HEK293 (cell line): Measurements from ENCODE around the gene UST.
A peak's percentile ranks its signal among the peaks of the same experiment; 100 is the strongest.

Experiments
- CTCF ChIA-PET: fragments of 350-600 bp; formaldehyde crosslinking; extraction: SDS; loops from one replicate; lab custom pipeline; 2021; ENCODE audit warnings: antibody characterized with exemption; lab: Yijun Ruan, JAX
- POLR2A ChIA-PET: fragments of 300-600 bp; formaldehyde crosslinking; extraction: SDS; loops from one replicate; lab custom pipeline; 2020; ENCODE audit warnings: antibody characterized with exemption, inconsistent platforms; lab: Yijun Ruan, JAX
- H3K27ac ChIP-seq: fragments of 200-500 bp; sonication (Bioruptor generic); 2 replicates; pipeline ENCODE4 v1.5.1; 2014; ENCODE audit warnings: low read depth, low read length, control low read depth, inconsistent platforms; ENCODE audit errors: extremely low read depth
- H3K36me3 ChIP-seq, 2 experiments: fragments of 200-500 bp in 1 of 2; sonication (Bioruptor generic) in 1 of 2; 1 replicate in 1 of 2; 2 replicates in 1 of 2; pipeline ENCODE4 v1.5.1; 2014 to 2017; ENCODE audit warnings: inconsistent platforms in 2 of 2, low read length in 2 of 2; ENCODE audit not compliant: control insufficient read depth in 2 of 2, insufficient read depth in 1 of 2
- H3K4me1 ChIP-seq: fragments of 200-500 bp; sonication (Bioruptor generic); 2 replicates; pipeline ENCODE4 v1.5.1; 2014; ENCODE audit warnings: mild to moderate bottlenecking, low read length, inconsistent platforms; ENCODE audit not compliant: control insufficient read depth, insufficient read depth
- H3K4me3 ChIP-seq: 2 replicates; pipeline ENCODE4 v1.5.1; 2011; ENCODE audit warnings: low read depth, mild to moderate bottlenecking, control low read depth, low read length, moderate library complexity
- H3K9me3 ChIP-seq: fragments of 200-500 bp; sonication (Bioruptor generic); 2 replicates; pipeline ENCODE4 v1.5.1; 2014; ENCODE audit warnings: low read depth, low read length, inconsistent platforms; ENCODE audit not compliant: control insufficient read depth, insufficient read depth
- CTCF ChIP-seq: fragments of 450-650 bp; formaldehyde crosslinking; IDR thresholded peaks from 2 replicates; pipeline ENCODE4 v1.5.1; 2016; ENCODE audit warnings: missing biosample characterization, missing genetic modification characterization
- FEZF1 ChIP-seq: fragments of 450-650 bp; formaldehyde crosslinking; IDR thresholded peaks from 2 replicates; pipeline ENCODE4 v1.5.1; 2016; ENCODE audit warnings: missing biosample characterization, missing genetic modification characterization
- GLI4 ChIP-seq: fragments of 450-650 bp; formaldehyde crosslinking; IDR thresholded peaks from 2 replicates; pipeline ENCODE4 v1.5.1; 2016; ENCODE audit warnings: missing biosample characterization, missing genetic modification characterization
- INSM2 ChIP-seq: fragments of 450-650 bp; formaldehyde crosslinking; IDR thresholded peaks from 2 replicates; pipeline ENCODE4 v1.5.1; 2016; ENCODE audit warnings: missing biosample characterization, missing genetic modification characterization
- SCRT1 ChIP-seq: fragments of 450-650 bp; formaldehyde crosslinking; IDR thresholded peaks from 2 replicates; pipeline ENCODE4 v1.5.1; 2016; ENCODE audit warnings: missing biosample characterization, missing genetic modification characterization, borderline replicate concordance
- SCRT2 ChIP-seq: fragments of 450-650 bp; formaldehyde crosslinking; IDR thresholded peaks from 2 replicates; pipeline ENCODE4 v1.5.1; 2016; ENCODE audit warnings: missing biosample characterization, missing genetic modification characterization
- SP7 ChIP-seq: fragments of 450-650 bp; formaldehyde crosslinking; IDR thresholded peaks from 2 replicates; pipeline ENCODE4 v1.5.1; 2016; ENCODE audit warnings: missing biosample characterization, missing genetic modification characterization
- YY2 ChIP-seq: fragments of 450-650 bp; formaldehyde crosslinking; IDR thresholded peaks from 2 replicates; pipeline ENCODE4 v1.5.1; 2016; ENCODE audit warnings: missing biosample characterization, missing genetic modification characterization
- ZBTB1 ChIP-seq: fragments of 450-650 bp; formaldehyde crosslinking; IDR thresholded peaks from 2 replicates; pipeline ENCODE4 v1.5.1; 2016; ENCODE audit warnings: missing biosample characterization, missing genetic modification characterization
- ZBTB20 ChIP-seq: fragments of 450-650 bp; formaldehyde crosslinking; IDR thresholded peaks from 2 replicates; pipeline ENCODE4 v1.5.1; 2016; ENCODE audit warnings: missing biosample characterization, missing genetic modification characterization
- ZBTB6 ChIP-seq: fragments of 450-650 bp; formaldehyde crosslinking; IDR thresholded peaks from 2 replicates; pipeline ENCODE4 v1.5.1; 2017; ENCODE audit warnings: missing biosample characterization, missing genetic modification characterization
- ZNF24 ChIP-seq: fragments of 450-650 bp; formaldehyde crosslinking; IDR thresholded peaks from 2 replicates; pipeline ENCODE4 v1.5.1; 2016; ENCODE audit warnings: missing biosample characterization, missing genetic modification characterization
- ZNF341 ChIP-seq: fragments of 450-650 bp; formaldehyde crosslinking; IDR thresholded peaks from 2 replicates; pipeline ENCODE4; 2016; ENCODE audit warnings: low read depth, missing biosample characterization, missing genetic modification characterization
- ZNF394 ChIP-seq: fragments of 450-650 bp; formaldehyde crosslinking; IDR thresholded peaks from 2 replicates; pipeline ENCODE4 v1.5.1; 2016; ENCODE audit warnings: missing biosample characterization, missing genetic modification characterization, mild to moderate bottlenecking, moderate library complexity, borderline replicate concordance
- ZNF529 ChIP-seq: fragments of 450-650 bp; formaldehyde crosslinking; IDR thresholded peaks from 2 replicates; pipeline ENCODE4 v1.5.1; 2017; ENCODE audit warnings: missing genetic modification characterization, missing biosample characterization; ENCODE audit not compliant: insufficient replicate concordance
- ZNF530 ChIP-seq: fragments of 450-650 bp; formaldehyde crosslinking; IDR thresholded peaks from 2 replicates; pipeline ENCODE4 v1.5.1; 2016; ENCODE audit warnings: low read depth, missing biosample characterization, missing genetic modification characterization
- ZNF561 ChIP-seq: fragments of 450-650 bp; IDR thresholded peaks from 2 replicates; pipeline ENCODE4 v1.5.1; 2018; ENCODE audit warnings: missing biosample characterization, missing genetic modification characterization, borderline replicate concordance
- ZNF580 ChIP-seq: fragments of 450-650 bp; formaldehyde crosslinking; IDR thresholded peaks from 2 replicates; pipeline ENCODE4 v1.5.1; 2016; ENCODE audit warnings: missing biosample characterization, missing genetic modification characterization
- ZNF600 ChIP-seq: fragments of 450-650 bp; formaldehyde crosslinking; IDR thresholded peaks from 2 replicates; pipeline ENCODE4 v1.5.1; 2016; ENCODE audit warnings: missing biosample characterization, missing genetic modification characterization
- ZNF623 ChIP-seq: fragments of 450-650 bp; formaldehyde crosslinking; IDR thresholded peaks from 2 replicates; pipeline ENCODE4 v1.5.1; 2016; ENCODE audit warnings: missing biosample characterization, missing genetic modification characterization
- ZNF629 ChIP-seq: fragments of 450-650 bp; formaldehyde crosslinking; IDR thresholded peaks from 2 replicates; pipeline ENCODE4 v1.5.1; 2017; ENCODE audit warnings: missing biosample characterization, missing genetic modification characterization
- ZNF660 ChIP-seq: fragments of 450-650 bp; IDR thresholded peaks from 2 replicates; pipeline ENCODE4 v1.5.1; 2018; ENCODE audit warnings: missing biosample characterization, mild to moderate bottlenecking, missing genetic modification characterization
- ZNF692 ChIP-seq: fragments of 450-650 bp; formaldehyde crosslinking; IDR thresholded peaks from 2 replicates; pipeline ENCODE4 v1.5.1; 2016; ENCODE audit warnings: missing biosample characterization, missing genetic modification characterization
- ZNF776 ChIP-seq: fragments of 450-650 bp; formaldehyde crosslinking; IDR thresholded peaks from 2 replicates; pipeline ENCODE4 v1.5.0; 2017; ENCODE audit warnings: missing biosample characterization, missing genetic modification characterization, borderline replicate concordance
- ZNF785 ChIP-seq: fragments of 450-650 bp; formaldehyde crosslinking; IDR thresholded peaks from 2 replicates; pipeline ENCODE4 v1.5.1; 2016; ENCODE audit warnings: missing biosample characterization, missing genetic modification characterization
- ZNF837 ChIP-seq: fragments of 450-650 bp; formaldehyde crosslinking; IDR thresholded peaks from 2 replicates; pipeline ENCODE4 v1.5.1; 2016; ENCODE audit warnings: missing biosample characterization, missing genetic modification characterization
- ZNF843 ChIP-seq: fragments of 450-650 bp; formaldehyde crosslinking; IDR thresholded peaks from 2 replicates; pipeline ENCODE4 v1.5.1; 2016; ENCODE audit warnings: missing biosample characterization, missing genetic modification characterization
- ZXDB ChIP-seq: fragments of 450-650 bp; formaldehyde crosslinking; IDR thresholded peaks from 2 replicates; pipeline ENCODE4 v1.5.1; 2016; ENCODE audit warnings: missing biosample characterization, missing genetic modification characterization

The UST gene

GRCh38 chr6:148873154-148873553 lies 126.3 kb downstream of the UST start (continued):
- TF ChIP-seq CTCF (tag by site-specific recombination) (no peak), ZXDB (tag by site-specific recombination) (no peak), ZNF692 (no peak), ZNF623 (tag by site-specific recombination) (no peak), GLI4 (tag by site-specific recombination) (no peak), ZNF785 (tag by site-specific recombination) (no peak), YY2 (tag by site-specific recombination) (no peak)
- TF ChIP-seq, all 188 proteins: peak for 0

GRCh38 chr6:148873868-148874267 lies 127.0 kb downstream of the UST start:
- Histone ChIP-seq H3K4me3 (no peak overlapping the region), H3K9me3 (no peaks in the 10 kb centered on the region)
- no peak for TF ChIP-seq ZNF530 (tag by site-specific recombination)
- no peak for TF ChIP-seq ZBTB1 (tag by site-specific recombination)
- TF ChIP-seq SCRT2, result peak; percentile 86
- TF ChIP-seq SCRT1 (tag by site-specific recombination), result peak; percentile 53; the same call in 1 of the 2 replicates
- no peak for TF ChIP-seq ZNF837 (tag by site-specific recombination)
- TF ChIP-seq, all 188 proteins: peak for 2
- ChIA-PET POLR2A (no interaction called here), CTCF (no interaction called here)
- Histone ChIP-seq H3K27ac (no peak overlapping the region), H3K36me3 (no peaks in the 10 kb centered on the region), H3K4me1 (peaks cover 17% of the 10 kb centered on the region)

- POLR2A ChIA-PET, result no interaction called here
- Histone ChIP-seq H3K4me3 (no peak overlapping the region), H3K36me3 (no peaks in the 10 kb centered on the region), H3K27ac (peak overlapping the region; percentile 64), H3K4me1 (peaks cover 17% of the 10 kb centered on the region), H3K9me3 (no peaks in the 10 kb centered on the region)
- CTCF ChIA-PET, result interaction anchor here (0.7 kb wide), 1 partner anchor 8 kb away, joined by 3 read pairs; no protein-coding TSS in a partner anchor
- peak; percentile 22; the same call in 1 of the 2 replicates for TF ChIP-seq ZBTB20 (tag by site-specific recombination)
- no peak for TF ChIP-seq ZNF776
- peak; percentile 27; the same call in 1 of the 2 replicates for TF ChIP-seq INSM2
- TF ChIP-seq ZBTB6 (tag by site-specific recombination), result 0 out of 2 replicates have a peak, but pooled peaks have one; percentile 6
- TF ChIP-seq ZNF341, result no peak
- TF ChIP-seq ZNF580 (tag by site-specific recombination), result 0 out of 2 replicates have a peak, but pooled peaks have one; percentile 53
- peak; percentile 87 for TF ChIP-seq SP7 (tag by site-specific recombination)
- TF ChIP-seq ZNF561 (tag by site-specific recombination), result peak; percentile 87; the same call in 1 of the 2 replicates
- TF ChIP-seq ZNF394, result peak; percentile 33; the same call in 1 of the 2 replicates
- TF ChIP-seq ZNF529 (tag by site-specific recombination), result no peak
- TF ChIP-seq ZNF629, result 0 out of 2 replicates have a peak, but pooled peaks have one; percentile 28
- 0 out of 2 replicates have a peak, but pooled peaks have one; percentile 35 for TF ChIP-seq ZNF24 (tag by site-specific recombination)
- TF ChIP-seq ZNF660 (tag by site-specific recombination), result peak; percentile 84
- TF ChIP-seq ZNF843 (tag by site-specific recombination), result peak; percentile 74
- TF ChIP-seq FEZF1, result peak; percentile 66
- TF ChIP-seq ZNF600 (tag by site-specific recombination), result peak; percentile 60; the same call in 1 of the 2 replicates
Observed at GRCh38 chr6:148874698-148875293, 128.0 kb downstream of the UST start.
